Esophagus muscularis mucosa (tissue), 4 donors: ENCODE measurements around the gene RNASET2.

Experiments
- CTCF ChIP-seq, 3 experiments: fragments of 200-600 bp in 2 of 3; fragments of 450-650 bp in 1 of 3; sonication (generic) in 2 of 3; IDR thresholded peaks; one replicate each; pipeline ENCODE4 v1.5.1; 2017 to 2019; ENCODE audit warnings: antibody characterized with exemption in 3 of 3, mild to moderate bottlenecking in 2 of 3, moderate library complexity in 1 of 3
- EP300 ChIP-seq: sonication (generic); formaldehyde crosslinking; IDR thresholded peaks from one replicate; pipeline ENCODE4 v1.6.1; 2017; ENCODE audit warnings: antibody characterized with exemption
- POLR2A ChIP-seq: fragments of 450-650 bp; IDR thresholded peaks from one replicate; pipeline ENCODE4 v1.6.1; 2017; ENCODE audit warnings: antibody characterized with exemption, moderate library complexity, mild to moderate bottlenecking, low read depth
- POLR2AphosphoS5 ChIP-seq, 2 donors: sonication (generic); formaldehyde crosslinking; IDR thresholded peaks; one replicate each; pipeline ENCODE4 v1.6.1; 2017; ENCODE audit warnings: antibody characterized with exemption in 2 of 2

- TF ChIP-seq POLR2AphosphoS5 (IDR thresholded peaks at IDR 0.05), result no peak
- no peak for TF ChIP-seq CTCF (IDR thresholded peaks at IDR 0.05)
- no peak for TF ChIP-seq EP300
- no peak for TF ChIP-seq POLR2A
These were observed 4.2 kb downstream of the RNASET2 start for GRCh38 chr6:166952121-166952520.
